Stimulated activated CD8-positive, alpha-beta memory T cell treated with anti-CD3 and anti-CD28 coated beads, Interleukin-7, amount 100 ng/mL, for 4 hours (primary cell): ENCODE data around the gene NAALAD2.

ENCODE experiments used
- DNase-seq, 2 donors: peaks; one replicate each; pipeline ENCODE4 v3.0.0-alpha.2; 2020; ENCODE audit warnings: low read depth in 2 of 2

NAALAD2 gene

GRCh38 chr11:90241414-90241813 is 107.0 kb downstream of the NAALAD2 start:
- DNase-seq, result no peak
